Vagina (tissue), 2 donors: ENCODE results near the gene WIPF2.

Experiments
- CTCF ChIP-seq, 3 experiments: fragments of 450-650 bp in 2 of 3; fragments of 200-600 bp in 1 of 3; sonication (generic) in 1 of 3; IDR thresholded peaks; one replicate each; pipeline ENCODE4 v1.5.1; 2017 to 2019; ENCODE audit warnings: antibody characterized with exemption in 3 of 3, mild to moderate bottlenecking in 2 of 3, moderate library complexity in 2 of 3
- POLR2A ChIP-seq, 2 donors: fragments of 450-650 bp; IDR thresholded peaks; one replicate each; pipeline ENCODE4 v1.6.1; 2017; ENCODE audit warnings: antibody characterized with exemption in 2 of 2, mild to moderate bottlenecking in 2 of 2, moderate library complexity in 2 of 2

GRCh38 chr17:40247926-40248495 is 28.9 kb downstream of the WIPF2 start:
- TF ChIP-seq CTCF (IDR thresholded peaks at IDR 0.05) (no peak), POLR2A (IDR thresholded peaks at IDR 0.05) (no peak)
